Measurements from ENCODE around the gene SLC2A9. TPM values are rescaled to one million over a fixed set of nuclear protein-coding genes. Genes with fewer than 3 reads are reported as not detected.
"Not testable (repeated sequence)": the region's sequence is repeated elsewhere in the genome, so short reads cannot be mapped to it uniquely, and the experiment has no call there.

The SLC2A9 gene
- polyA plus RNA-seq, 1 donor = 28.7 TPM

DNA sequence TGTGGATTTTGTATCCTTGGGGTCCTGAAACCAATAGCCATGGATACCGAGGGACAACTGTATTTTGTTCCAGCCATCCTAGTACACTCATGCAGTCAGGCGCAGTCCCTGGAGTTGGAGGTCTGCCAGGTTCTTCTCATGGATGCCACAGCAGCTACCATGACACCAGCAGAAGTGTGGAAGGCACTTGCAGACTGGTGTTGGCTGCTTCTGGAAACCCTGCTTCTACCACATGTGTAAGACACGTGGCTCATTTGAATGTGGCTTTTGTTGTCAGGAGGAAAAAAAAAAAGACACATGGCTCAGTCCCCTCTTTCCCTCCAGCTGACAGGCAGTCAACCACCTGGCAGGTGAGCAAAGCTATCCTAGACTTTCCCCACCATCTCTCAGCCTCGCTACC, 220.4 kb downstream of the SLC2A9 start:
- Histone ChIP-seq H3K36me3 (ENCODE audit: control insufficient read depth, insufficient read depth, low read length) (no peaks in the 10 kb centered on the region), H3K4me3 (ENCODE audit: low read length) (no peak overlapping the region), H3K27me3 (ENCODE audit: control insufficient read depth, insufficient read depth, low read length) (no peaks in the 10 kb centered on the region), H3K9me3 (ENCODE audit: control insufficient read depth, low read depth, low read length) (no peaks in the 10 kb centered on the region), H3K27ac (ENCODE audit: low read length) (no peak overlapping the region), H3K4me1 (ENCODE audit: control insufficient read depth, insufficient read depth, low read length) (no peaks in the 10 kb centered on the region)
- DNase-seq = no peak
- WGBS (ENCODE audit: insufficient coverage, low lambda C conversion rate) = no CpG with 5 or more reads among the region's 4 CpGs

DNA sequence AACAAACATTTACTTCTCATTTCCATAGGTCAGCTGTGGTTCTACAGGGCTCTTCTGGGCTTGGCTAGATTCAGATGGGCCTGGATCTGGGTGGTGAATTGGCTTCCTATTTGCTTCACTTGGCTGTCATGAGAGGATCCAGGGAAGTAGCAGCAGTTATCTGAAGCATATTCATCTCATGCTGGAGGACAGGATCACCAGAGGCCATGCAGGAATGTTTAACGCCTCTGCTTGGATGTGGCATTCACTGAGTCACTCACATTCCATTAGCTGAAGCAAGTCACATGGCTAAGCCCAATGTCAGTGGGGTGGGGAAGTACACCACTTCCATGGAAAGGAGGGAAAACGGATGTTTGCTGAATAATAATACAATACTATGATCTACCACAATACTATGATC, 224.7 kb downstream of the SLC2A9 start:
- not testable (repeated sequence) for H3K4me3 ChIP-seq (ENCODE audit: low read length); DNase-seq; H3K9me3 ChIP-seq (ENCODE audit: control insufficient read depth, low read depth, low read length); H3K27me3 ChIP-seq (ENCODE audit: control insufficient read depth, insufficient read depth, low read length); H3K27ac ChIP-seq (ENCODE audit: low read length); H3K4me1 ChIP-seq (ENCODE audit: control insufficient read depth, insufficient read depth, low read length); H3K36me3 ChIP-seq (ENCODE audit: control insufficient read depth, insufficient read depth, low read length)
- no CpG with 5 or more reads among the region's 2 CpGs for WGBS (ENCODE audit: insufficient coverage, low lambda C conversion rate)

DNA sequence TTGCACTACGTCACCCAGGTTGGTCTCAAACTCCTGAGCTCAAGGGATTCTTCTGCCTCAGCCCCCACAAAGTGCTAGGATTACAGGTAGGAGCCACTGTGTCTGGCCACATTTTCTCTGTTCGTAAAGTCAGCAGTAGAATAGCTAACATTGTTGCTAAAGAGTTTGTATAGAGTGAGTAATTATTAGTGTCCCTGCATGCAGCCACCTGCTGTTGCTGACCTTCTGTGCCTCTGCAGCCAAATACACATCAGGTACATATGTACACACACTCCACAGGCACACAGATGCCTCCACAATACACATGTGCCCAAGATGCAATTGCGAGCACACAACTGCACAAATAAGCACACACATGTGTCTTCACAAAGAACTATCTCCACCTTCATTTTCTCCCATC, 228.9 kb downstream of the SLC2A9 start:
- H3K27ac ChIP-seq (ENCODE audit: low read length) = no peak overlapping the region
- DNase-seq = no peak
- no CpG with 5 or more reads among the region's 3 CpGs for WGBS (ENCODE audit: insufficient coverage, low lambda C conversion rate)
- H3K36me3 ChIP-seq (ENCODE audit: control insufficient read depth, insufficient read depth, low read length) = no peaks in the 10 kb centered on the region
- H3K27me3 ChIP-seq (ENCODE audit: control insufficient read depth, insufficient read depth, low read length) = no peaks in the 10 kb centered on the region
- no peaks in the 10 kb centered on the region for H3K4me1 ChIP-seq (ENCODE audit: control insufficient read depth, insufficient read depth, low read length)
- no peak overlapping the region for H3K4me3 ChIP-seq (ENCODE audit: low read length)
- H3K9me3 ChIP-seq (ENCODE audit: control insufficient read depth, low read depth, low read length) = no peaks in the 10 kb centered on the region

DNA sequence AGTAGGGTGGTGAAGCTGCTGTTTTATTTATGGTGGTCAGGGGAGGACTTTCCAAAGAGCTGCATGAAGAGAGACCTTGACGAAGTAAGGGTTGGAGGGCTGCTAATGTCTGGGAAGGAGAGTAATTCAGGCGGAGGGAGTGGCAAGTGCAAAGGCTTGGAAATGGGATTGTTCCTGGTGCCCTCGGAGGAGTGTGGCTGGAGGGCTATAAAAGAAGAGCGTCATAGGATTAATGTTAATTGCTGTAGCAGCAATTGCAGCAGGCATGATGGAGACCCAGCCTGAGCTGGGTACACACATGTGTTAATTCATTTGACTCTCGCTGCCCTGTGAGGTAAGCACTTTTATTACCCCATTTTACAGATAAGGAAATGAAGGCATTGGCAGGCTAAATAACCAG, 235.4 kb downstream of the SLC2A9 start:
- H3K4me3 ChIP-seq (ENCODE audit: low read length); H3K27ac ChIP-seq (ENCODE audit: low read length); H3K36me3 ChIP-seq (ENCODE audit: control insufficient read depth, insufficient read depth, low read length); H3K4me1 ChIP-seq (ENCODE audit: control insufficient read depth, insufficient read depth, low read length): not testable (repeated sequence)
- DNase-seq = peak; percentile 23 to 67
- WGBS (ENCODE audit: insufficient coverage, low lambda C conversion rate) = no CpG with 5 or more reads among the region's 5 CpGs
- H3K27me3 ChIP-seq (ENCODE audit: control insufficient read depth, insufficient read depth, low read length) = peaks cover 21% of the 10 kb centered on the region
- peaks cover 13% of the 10 kb centered on the region for H3K9me3 ChIP-seq (ENCODE audit: control insufficient read depth, low read depth, low read length)

DNA sequence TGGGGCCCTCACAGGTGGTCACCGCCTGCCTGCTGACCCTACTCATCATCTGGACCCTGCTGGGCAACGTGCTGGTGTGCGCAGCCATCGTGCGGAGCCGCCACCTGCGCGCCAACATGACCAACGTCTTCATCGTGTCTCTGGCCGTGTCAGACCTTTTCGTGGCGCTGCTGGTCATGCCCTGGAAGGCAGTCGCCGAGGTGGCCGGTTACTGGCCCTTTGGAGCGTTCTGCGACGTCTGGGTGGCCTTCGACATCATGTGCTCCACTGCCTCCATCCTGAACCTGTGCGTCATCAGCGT, 239.2 kb downstream of the SLC2A9 start:
- no peak overlapping the region for H3K27ac ChIP-seq (ENCODE audit: low read length)

DNA sequence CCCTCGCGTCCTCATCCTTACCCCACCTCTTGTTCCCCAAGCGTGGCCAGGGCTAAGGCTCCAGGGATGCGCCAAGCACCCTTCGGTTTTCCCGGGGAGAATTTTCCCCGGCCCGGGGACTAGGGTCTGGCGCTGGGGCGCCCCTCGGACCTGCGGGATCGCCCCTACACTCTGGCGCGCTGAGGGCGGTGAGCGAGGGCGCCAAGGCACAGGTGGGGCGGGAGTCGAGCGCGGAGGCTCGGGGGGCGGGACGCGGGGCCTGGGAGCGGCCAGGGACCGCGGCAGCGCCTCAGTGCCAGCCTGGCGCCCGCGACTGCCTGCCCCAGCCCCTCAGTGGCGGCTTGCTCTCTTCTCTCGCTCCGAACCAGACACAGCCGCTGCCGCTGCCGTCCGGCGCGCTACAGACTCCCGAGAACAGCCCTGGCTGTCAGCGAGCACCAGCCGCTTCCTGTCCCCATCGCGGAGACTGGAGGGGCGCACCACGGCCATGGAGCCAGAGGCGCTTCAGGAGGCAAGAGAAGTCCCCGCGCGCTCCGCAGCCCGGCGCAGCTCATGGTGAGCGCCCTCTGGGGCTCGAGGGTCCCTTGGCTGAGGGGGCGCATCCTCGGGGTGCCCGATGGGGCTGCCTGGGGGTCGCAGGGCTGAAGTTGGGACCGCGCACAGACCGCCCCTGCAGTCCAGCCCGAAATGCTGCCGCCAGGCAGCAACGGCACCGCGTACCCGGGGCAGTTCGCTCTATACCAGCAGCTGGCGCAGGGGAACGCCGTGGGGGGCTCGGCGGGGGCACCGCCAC, 239.8 kb downstream of the SLC2A9 start, which contains the start of gene DRD5:
Gene DRD5, plus strand, starts transcription at position 292 of the 793 bp plus-strand sequence. Its CDS starts 396 bp downstream, at position 688.
- WGBS (ENCODE audit: insufficient coverage, low lambda C conversion rate) = no CpG with 5 or more reads among the region's 78 CpGs
- Histone ChIP-seq H3K4me1 (ENCODE audit: control insufficient read depth, insufficient read depth, low read length) (no peaks in the 10 kb centered on the region), H3K36me3 (ENCODE audit: control insufficient read depth, insufficient read depth, low read length) (no peaks in the 10 kb centered on the region), H3K4me3 (ENCODE audit: low read length) (no peak within 1 kb of the TSS), H3K27ac (ENCODE audit: low read length) (no peak within 1 kb of the TSS), H3K27me3 (ENCODE audit: control insufficient read depth, insufficient read depth, low read length) (peaks cover 37% of the 10 kb centered on the region), H3K9me3 (ENCODE audit: control insufficient read depth, low read depth, low read length) (peaks cover 13% of the 10 kb centered on the region)
- DNase-seq = no peak

More for the DNA sequence above, 239.2 kb downstream of the SLC2A9 start:
- no peaks in the 10 kb centered on the region for H3K4me1 ChIP-seq (ENCODE audit: control insufficient read depth, insufficient read depth, low read length)
- peaks cover 37% of the 10 kb centered on the region for H3K27me3 ChIP-seq (ENCODE audit: control insufficient read depth, insufficient read depth, low read length)
- no peak for DNase-seq
- no peak overlapping the region for H3K4me3 ChIP-seq (ENCODE audit: low read length)
- no CpG with 5 or more reads among the region's 22 CpGs for WGBS (ENCODE audit: insufficient coverage, low lambda C conversion rate)
- H3K9me3 ChIP-seq (ENCODE audit: control insufficient read depth, low read depth, low read length) = peaks cover 13% of the 10 kb centered on the region
- H3K36me3 ChIP-seq (ENCODE audit: control insufficient read depth, insufficient read depth, low read length) = no peaks in the 10 kb centered on the region

Other genes starting within 250 kb of the SLC2A9 start
- 0.16 TPM for gene DRD5, start 239.9 kb downstream of the SLC2A9 start, polyA plus RNA-seq
- gene WDR1, start 95.3 kb upstream of the SLC2A9 start, polyA plus RNA-seq = 168 TPM

All from large intestine (tissue), 3 donors.